Amygdala (tissue), 56 donors: ENCODE data around the gene ZNF285.
"Not testable (repeated sequence)": the region's sequence is repeated elsewhere in the genome, so short reads cannot be mapped to it uniquely, and the experiment has no call there.

Experiments
- DNase-seq, 56 donors: peaks; one replicate each; lab custom pipeline; 2025; lab: John Stamatoyannopoulos, UW

Gene ZNF285

DNA sequence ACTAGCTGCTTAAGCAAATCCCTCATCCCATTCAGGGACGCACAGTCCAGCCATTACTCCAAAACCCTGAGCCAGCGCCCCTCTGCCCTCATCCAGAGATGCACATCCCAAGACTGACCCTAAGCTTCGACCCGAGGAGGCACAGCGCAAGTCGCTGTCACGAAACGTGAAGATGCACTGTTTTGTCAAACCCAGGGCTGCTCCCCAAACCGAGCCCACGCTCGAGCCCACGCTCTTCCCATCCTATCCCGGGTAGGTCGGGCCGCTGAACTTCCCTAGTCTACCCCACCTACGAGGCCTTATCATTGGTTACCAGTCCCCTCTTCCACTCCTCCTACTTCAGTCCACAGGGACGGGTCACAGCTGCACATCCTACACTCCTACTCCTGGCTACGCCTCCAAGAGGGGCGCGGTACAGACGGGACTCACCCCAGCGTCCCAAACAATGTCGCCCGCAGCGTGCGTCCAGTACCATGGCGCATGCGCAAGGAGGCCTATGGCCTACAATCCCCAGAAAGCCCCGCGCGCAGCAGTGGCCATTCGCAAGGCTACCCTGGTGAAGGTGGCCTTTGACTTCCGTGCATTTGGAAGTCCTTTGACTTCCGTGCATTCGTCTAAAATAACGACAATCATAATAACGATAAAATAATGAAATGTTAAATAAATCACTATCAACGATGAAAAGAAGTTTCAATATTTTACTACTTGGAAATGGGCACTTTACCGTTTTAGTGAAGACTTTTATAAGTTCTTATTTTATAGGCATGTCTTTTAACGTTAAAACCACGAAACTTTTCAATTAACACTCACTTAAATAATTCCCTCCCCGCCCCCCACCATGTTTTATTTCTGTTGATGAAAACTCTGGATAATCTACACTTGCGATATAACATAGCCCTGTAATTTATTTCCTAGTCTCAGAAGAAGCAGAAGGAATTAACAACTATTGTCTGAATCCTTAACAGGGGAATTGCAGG is at the start of gene ZNF285:
Gene ZNF285 (minus strand): TSS at position 470 of the 977 bp plus-strand sequence. CDS start 4,395 bp downstream, outside the sequence.
- no peak for DNase-seq

DNA sequence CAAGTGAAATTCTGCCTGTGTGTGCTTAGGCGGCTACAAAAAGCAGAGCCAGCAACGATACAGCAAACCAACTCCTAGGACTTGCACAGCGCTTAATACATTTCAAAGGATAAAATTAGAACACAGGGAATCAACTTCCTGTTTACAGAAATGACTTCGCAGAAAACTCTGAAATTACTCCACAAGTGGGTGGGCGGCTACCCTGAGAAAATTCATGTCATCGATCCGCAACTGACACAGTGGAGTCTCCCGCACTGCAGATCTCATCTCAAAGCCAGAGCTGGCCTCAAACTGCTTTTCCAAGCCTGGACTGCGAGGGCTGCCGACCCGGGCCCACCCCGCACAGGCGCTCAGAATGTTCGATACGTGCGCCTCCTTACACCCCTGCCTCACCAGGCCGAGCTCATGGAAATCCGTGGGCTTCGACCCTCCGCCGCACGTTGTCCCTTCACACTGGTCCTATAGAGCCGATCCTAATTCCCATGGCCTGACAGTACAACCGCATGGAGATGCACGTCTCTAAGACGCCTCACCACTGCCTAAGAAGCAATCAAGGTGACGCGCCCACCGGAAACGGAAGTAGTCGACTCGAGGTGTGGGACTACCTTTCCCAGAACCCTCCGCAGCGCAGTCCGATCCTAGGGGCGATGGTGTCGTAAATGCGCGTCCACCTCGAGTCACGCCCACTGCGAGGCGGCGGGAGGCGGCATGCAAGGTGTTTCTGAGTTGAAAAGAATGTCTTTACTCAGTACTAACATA is 46.7 kb upstream of the ZNF285 start, which contains the start of gene ZNF229:
Gene ZNF229 (minus strand): TSS at position 557 of the 759 bp plus-strand sequence. CDS start 5,625 bp downstream, outside the sequence.
- DNase-seq = peak in 55 of 56 donors; percentile 1 to 87 (median 58)

DNA sequence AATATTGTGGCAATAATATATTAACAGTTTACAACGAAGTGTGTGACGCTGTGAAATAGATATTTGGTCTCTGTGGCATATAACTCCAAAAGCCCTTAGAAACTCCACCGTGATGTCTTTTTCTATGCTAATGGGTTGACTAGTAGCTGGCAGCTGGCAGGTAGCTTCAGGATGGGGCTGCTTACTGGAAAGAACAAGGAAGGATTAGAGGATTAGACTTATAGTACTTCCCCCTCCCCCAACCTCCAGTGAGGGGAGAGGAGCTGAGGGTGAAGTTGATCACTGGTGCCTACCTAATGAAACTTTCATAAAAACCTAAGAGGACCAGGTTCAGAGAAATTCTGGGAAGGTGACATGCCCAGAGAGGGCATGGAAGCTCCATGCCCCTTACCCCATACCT is 37.0 kb upstream of the ZNF285 start:
- no peak for DNase-seq

DNA sequence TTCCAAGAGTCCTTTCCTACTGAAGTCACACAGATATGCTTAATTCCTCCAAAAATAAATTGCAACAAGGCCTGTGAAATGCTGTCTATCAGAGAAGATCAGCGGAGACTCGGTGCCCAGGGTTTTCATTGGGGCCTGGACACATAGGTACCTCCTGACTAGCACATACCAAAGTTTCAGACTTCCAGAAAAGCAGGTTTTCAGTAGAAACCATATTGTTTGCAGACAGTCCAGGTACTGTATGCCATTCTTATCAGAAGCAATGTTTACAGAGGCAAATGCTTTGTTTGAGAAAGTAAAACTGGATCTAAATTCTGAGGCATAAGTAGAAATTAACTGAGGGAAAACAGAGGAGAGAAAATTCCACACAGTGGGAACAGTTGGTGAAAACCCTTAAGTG is 34.0 kb upstream of the ZNF285 start:
- no peak for DNase-seq

DNA sequence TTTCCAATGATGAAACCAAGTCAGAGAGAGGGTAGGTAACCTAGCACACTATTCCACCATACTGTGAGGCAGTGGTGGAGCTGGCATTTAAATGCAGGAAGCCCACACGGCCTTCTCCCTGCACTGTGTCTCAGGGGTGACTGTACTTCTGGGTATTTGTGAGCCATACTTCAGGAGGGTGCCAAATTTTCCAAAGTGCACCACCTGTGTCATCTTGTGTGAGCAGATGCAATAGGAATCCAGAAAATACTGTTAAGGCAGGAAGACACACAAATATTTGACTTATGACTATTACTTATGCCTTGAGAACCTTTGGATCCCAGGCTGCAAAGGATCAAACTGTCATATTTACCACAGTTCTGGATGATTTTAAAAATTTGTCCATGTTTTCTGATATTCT is 29.5 kb upstream of the ZNF285 start:
- DNase-seq = no peak

DNA sequence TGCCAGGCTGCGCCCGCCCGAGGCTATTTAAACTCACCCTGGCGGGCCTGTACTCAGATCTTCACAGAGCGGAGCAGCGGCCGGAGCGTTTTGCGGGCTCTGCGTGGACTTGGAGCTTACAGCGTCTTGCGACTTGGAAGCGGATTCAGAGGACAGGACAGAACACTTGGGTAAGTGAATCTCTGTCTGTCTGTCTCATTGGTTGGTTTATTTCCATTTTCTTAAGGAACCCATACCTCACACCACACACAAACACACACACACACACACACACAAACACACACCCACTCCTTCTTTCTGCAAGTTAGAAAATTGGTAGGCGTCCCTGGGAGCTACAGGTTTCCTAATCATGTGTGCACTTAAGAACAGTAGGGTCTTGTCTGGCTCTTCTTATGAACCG is 14.1 kb upstream of the ZNF285 start:
- not testable (repeated sequence) for DNase-seq

DNA sequence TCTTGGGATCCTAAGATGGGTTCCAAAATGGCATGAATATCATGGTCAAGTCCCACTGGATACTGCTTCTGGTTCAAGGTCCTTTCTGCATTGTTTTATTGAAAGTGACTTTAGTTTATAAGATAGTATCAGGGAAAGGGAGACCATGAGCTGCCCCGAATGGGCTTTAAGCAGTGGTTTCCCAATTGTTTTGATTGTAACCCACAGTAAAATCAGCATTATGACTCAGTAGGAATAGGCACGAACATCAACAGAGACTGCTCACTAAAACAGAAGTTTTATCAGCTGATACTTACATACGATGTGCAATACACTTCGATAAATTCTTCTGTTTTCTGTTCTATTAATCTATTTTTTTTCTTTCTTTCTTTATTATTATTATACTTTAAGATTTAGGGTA is 12.1 kb downstream of the ZNF285 start:
- DNase-seq = not testable (repeated sequence)

DNA sequence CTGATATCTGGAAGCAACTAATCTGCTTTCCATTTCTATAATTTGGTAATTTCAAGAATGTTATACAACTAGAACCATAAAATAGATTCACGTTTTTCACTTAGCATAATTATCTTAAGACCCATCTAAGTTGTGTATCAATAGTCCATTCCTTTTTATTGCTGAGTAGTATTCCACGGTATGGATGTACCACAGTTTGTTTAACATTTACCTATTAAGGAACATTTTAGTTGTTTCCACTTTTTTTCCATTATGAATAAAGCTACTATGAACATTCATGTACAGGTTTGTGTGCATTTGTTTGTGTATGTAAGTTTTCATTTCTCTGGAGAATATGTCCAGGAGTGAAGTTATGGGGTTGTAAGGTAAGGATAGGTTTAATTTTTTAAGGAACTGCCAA is 26.6 kb downstream of the ZNF285 start:
- DNase-seq = no peak

DNA sequence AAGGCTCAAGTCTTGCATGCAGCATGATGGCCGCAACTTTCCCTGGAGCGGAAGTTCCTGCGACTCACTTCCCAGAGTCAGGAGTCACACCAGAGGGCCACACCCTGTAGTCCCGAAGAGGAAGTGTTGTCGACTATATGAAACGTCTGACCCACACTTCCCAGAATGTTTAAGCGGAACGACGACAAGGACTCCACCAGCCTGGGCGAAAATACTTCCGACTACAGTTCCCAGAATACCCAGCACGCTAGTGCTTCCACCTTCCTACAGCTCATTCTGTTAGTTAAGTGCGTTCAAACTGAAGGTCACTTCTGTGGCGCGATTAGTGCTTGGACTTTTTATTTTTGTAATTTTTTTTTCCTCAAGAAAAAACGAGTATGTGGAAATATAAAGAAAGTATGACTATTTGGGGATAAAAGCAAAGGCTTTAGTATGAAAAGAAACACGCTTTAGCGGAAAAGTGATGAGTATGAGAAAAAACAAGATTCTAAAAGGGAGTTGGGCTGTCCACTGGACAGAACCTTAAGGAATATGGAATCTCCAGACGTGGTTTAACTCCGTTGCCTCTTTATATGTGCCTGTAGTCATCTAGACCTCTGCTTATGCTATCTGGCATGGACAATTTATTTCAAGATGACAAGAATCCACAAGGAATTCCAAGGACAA is 29.5 kb downstream of the ZNF285 start:
- no peak for DNase-seq

DNA sequence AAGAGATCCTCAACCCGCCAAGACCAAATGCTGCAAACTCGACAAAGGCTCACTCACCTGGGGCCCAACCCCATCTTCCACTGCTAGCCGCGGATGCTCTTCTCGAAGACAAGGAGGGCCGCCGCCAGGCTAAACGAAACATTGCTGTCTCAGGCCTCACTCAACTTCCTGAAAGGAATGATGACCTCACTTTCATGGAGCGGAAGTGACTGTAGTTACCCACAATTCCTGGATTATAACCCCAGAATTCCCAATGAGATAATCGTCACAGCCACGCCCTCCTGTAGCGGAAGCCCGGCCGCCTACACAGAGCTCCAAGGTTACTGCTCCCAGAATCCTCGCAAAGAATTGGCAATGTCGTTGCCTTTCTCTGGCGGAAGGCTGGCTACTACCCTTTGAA is 34.4 kb downstream of the ZNF285 start:
- no peak for DNase-seq

DNA sequence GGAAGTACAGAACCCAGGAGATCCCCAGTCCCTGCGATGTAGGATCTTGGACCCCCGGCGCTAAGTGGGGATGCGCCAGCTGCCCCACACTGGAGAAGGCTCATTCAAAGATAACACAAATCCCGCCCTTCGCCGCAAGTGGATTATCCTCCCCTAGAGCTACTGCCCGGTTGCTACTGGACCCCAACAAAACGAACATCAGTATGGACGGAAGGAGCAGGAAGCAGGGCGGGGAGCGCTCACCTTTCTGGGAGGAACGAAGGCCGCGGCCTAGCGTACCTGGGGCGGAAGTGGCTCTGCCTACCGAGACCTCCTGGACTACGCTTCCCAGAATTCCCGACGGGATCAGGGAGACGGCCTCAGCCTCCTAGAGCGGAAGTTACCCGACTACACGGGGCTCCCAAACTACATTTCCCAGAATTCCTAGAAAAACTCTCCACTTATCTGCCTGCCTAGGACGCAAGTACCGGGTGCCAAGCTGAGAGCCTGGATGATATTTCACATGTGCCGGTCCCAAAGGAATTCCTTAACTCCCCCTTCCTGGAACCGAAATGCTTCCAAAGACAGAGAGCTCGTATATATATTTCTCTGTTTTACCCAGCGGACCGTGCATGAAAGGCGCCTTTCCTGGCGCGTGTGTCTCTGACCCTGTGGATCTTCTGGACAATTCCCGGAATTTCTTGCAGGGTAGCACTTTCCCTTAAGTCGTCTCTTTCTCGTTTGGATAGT is 44.9 kb downstream of the ZNF285 start, which contains the start of gene ZNF112:
Gene ZNF112 (minus strand): TSS at position 298 of the 729 bp plus-strand sequence. CDS start 16,141 bp downstream, outside the sequence.
- DNase-seq = peak; percentile 27 to 95 (median 86)

DNA sequence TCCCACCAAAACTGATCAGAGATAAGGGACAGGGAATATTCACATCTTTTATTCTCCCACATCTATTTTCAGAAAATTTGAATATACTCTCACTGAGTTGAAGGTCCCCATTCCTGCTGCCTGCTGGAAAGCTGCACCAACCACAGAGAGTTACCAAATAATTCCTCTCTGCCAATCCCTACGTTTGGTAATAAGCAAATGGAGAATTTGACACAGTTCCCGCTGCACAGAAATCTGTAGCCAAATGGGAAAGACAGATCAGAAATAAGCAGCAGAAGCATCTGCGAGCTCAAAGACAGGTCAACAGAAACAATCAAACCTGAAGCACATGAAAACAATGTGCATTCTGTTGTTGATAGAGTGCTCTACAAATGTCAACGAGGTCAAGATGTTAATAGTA is 54.9 kb downstream of the ZNF285 start:
- DNase-seq = no peak

DNA sequence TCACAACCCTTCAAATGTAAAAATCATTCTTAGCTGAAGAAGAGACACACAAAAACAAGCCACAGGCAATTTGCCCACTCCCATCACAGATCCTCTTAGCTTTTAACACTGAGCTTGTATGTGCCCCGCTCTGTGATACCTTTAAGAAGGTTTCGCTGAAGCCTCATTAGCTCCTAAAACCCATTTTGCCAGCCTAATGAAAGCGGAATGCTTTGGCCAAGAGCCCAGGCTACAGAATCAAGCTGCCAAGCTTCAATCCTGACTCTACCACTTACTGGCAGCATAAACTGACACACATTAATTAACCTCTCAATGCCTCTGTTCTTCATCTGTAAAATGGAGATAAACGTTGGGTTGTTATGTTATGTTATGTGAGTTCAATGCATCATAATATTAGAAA is 55.4 kb downstream of the ZNF285 start:
- DNase-seq = peak in 25 of 56 donors; percentile 0 to 51 (median 8)

DNA sequence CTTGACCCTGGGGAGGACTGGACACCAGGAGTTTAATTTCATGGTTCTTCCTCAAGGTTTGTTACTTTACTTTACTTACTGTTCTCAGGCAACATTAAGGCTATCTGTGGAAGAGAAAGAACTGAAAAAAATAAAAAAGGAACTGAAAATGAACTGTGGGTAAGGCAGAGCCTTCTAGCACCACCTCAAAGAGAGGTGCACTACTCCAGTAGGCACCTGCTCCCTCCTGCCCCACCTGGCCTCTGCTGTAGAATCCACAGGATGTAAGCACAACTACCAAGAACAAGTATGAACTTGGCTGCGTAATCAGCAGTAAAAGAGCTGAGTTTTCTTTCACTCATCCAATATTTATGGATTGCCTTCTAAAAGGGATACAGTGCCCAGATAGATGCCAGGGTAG is 57.2 kb downstream of the ZNF285 start:
- no peak for DNase-seq

DNA sequence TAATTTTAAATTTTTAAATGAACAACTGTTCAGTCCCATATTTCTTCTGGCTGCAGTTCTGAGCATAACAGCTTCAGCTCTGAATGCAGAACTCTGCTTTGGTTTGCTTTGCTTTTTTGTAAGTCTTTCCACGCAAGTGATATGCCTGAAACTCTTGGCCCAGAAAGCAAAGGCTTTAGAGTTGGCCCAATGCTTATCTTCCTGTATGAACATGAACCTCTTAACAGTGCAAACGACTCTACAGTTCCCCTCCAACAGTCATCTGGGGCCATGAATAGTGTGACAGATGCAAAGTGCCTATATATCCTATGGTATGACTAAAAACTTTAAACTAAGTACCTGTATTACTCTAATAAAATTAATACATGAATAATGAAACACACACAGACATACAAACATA is 59.6 kb downstream of the ZNF285 start:
- DNase-seq = no peak

DNA sequence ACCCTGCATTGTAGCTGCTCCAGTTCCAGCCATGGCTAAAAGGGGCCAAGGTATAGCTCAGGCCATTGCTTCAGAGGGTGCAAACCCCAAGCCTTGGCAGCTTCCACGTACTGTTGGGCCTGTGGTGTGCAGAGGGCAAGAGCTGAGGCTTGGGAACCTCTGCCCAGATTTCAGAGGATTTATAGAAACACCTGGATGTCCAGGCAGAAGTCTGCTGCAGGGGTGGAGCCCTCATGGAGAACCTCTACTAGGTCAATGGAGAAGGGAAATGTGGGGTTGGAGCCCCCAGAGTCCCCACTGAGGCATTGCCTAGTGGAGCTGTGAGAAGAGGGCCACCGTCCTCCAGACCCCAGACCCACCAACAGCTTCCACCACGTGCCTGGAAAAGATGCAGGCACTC is 66.8 kb downstream of the ZNF285 start:
- DNase-seq = not testable (repeated sequence)
